HepG2 (cell line): ENCODE data around the gene SNAPC4. TPM values are rescaled to one million over a fixed set of nuclear protein-coding genes. Genes with fewer than 3 reads are reported as not detected.

Experiments used
- ATAC-seq: fragments of 200-7000 bp; cut with Tn5 transposase; 3 replicates; pipeline ENCODE4 v1.9.1; 2020; ENCODE audit warnings: mild to moderate bottlenecking, moderate library complexity
- BruUV-seq: library from RNA; stranded (reverse); fragments of 400-500 nt; replicated peaks from 2 replicates; lab custom pipeline; 2021; lab: Mats Ljungman, UMichigan
- CTCF ChIA-PET: fragments of 300-600 bp; formaldehyde crosslinking; extraction: SDS; loops from one replicate; lab custom pipeline; 2021; ENCODE audit warnings: low total read pairs, inconsistent platforms, low intra/inter-chr PET ratio; lab: Yijun Ruan, JAX
- POLR2A ChIA-PET: fragments of 350-600 bp; sonication (Branson Sonifier 250); formaldehyde crosslinking; loops from one replicate; lab custom pipeline; 2020; ENCODE audit warnings: antibody characterized with exemption, inconsistent platforms; lab: Yijun Ruan, JAX
- DNase-seq: peaks from one replicate; pipeline ENCODE4 v3.0.0-alpha.2; 2015; ENCODE audit warnings: low spot score
- FAIRE-seq: peaks from 3 replicates; lab custom pipeline; 2011; peaks lifted over from hg19 to GRCh38; lab: Jason Lieb, UNC
- H2AFZ ChIP-seq: one replicate; pipeline ENCODE4 v1.6.1; 2011; ENCODE audit warnings: low read length, inconsistent platforms
- H3K27ac ChIP-seq: fragments of 300-600 bp; 3 replicates; pipeline ENCODE4 v1.8.0; 2011; ENCODE audit warnings: mixed run types, mild to moderate bottlenecking, mixed read lengths, low read length, inconsistent platforms; ENCODE audit not compliant: insufficient read depth; ENCODE audit errors: extremely low read length
- H3K27me3 ChIP-seq, 2 experiments: fragments of 200-600 bp in 1 of 2; 2 replicates in 1 of 2; 3 replicates in 1 of 2; pipeline versions ENCODE4 v1.6.0 to v1.8.0; 2011; ENCODE audit warnings: low read length in 2 of 2, mild to moderate bottlenecking in 2 of 2, moderate library complexity in 2 of 2, inconsistent platforms in 1 of 2; ENCODE audit not compliant: insufficient read depth in 2 of 2, control insufficient read depth in 1 of 2
- H3K36me3 ChIP-seq, 2 experiments: fragments of 200-600 bp in 1 of 2; replicated peaks in 1 of 2; 2 replicates in 1 of 2; 3 replicates in 1 of 2; pipeline versions ENCODE4 v1.5.1 to v1.8.0; 2011; ENCODE audit warnings: low read length in 2 of 2, inconsistent platforms in 1 of 2; ENCODE audit not compliant: insufficient read depth in 2 of 2, control insufficient read depth in 1 of 2
- H3K4me1 ChIP-seq: 2 replicates; pipeline ENCODE4 v1.5.1; 2012; ENCODE audit warnings: low read length, inconsistent platforms; ENCODE audit not compliant: insufficient read depth
- H3K4me2 ChIP-seq: 2 replicates; pipeline ENCODE4 v1.6.0; 2011; ENCODE audit warnings: low read depth, low read length, inconsistent platforms
- H3K4me3 ChIP-seq, 3 experiments: fragments of 200-600 bp in 1 of 3; sonication (generic), shearing (Covaris generic) in 1 of 3; replicated peaks in 1 of 3; 2 replicates each; pipeline ENCODE4 v1.5.1; 2011 to 2016; ENCODE audit warnings: low read length in 3 of 3, inconsistent platforms in 2 of 3, low read depth in 2 of 3, mild to moderate bottlenecking in 2 of 3, control low read depth in 1 of 3, mixed read lengths in 1 of 3; ENCODE audit not compliant: insufficient read depth in 1 of 3
- H3K79me2 ChIP-seq: one replicate; pipeline ENCODE4 v1.6.1; 2011; ENCODE audit warnings: low read length, inconsistent platforms; ENCODE audit not compliant: insufficient read depth
- H3K9ac ChIP-seq: 2 replicates; pipeline ENCODE4 v1.6.0; 2011; ENCODE audit warnings: mild to moderate bottlenecking, low read depth, low read length, inconsistent platforms; ENCODE audit not compliant: insufficient read depth
- H3K9me3 ChIP-seq: 2 replicates; pipeline ENCODE4 v1.5.1; 2012; ENCODE audit warnings: mild to moderate bottlenecking, low read length
- H4K20me1 ChIP-seq: 2 replicates; pipeline ENCODE4 v1.6.0; 2011; ENCODE audit warnings: inconsistent platforms, mild to moderate bottlenecking, low read length, moderate library complexity; ENCODE audit not compliant: insufficient read depth
- AGO2 ChIP-seq: fragments of 200-400 bp; formaldehyde crosslinking; optimal IDR thresholded peaks from 2 replicates; pipeline ENCODE3; 2017; ENCODE audit warnings: mild to moderate bottlenecking, low read depth, low read length, moderate library complexity
- GFI1 ChIP-seq: sonication (generic); formaldehyde crosslinking; IDR thresholded peaks from 2 replicates; pipeline ENCODE4 v1.5.0; 2020; ENCODE audit warnings: missing genetic modification reagents, mild to moderate bottlenecking, borderline replicate concordance
- TRIM24 ChIP-seq: sonication (generic); formaldehyde crosslinking; IDR thresholded peaks from 2 replicates; pipeline ENCODE4 v1.8.0; 2022; ENCODE audit warnings: mild to moderate bottlenecking, missing genetic modification reagents
- ZNF44 ChIP-seq: sonication (generic); formaldehyde crosslinking; IDR thresholded peaks from 2 replicates; pipeline ENCODE4 v1.5.1; 2020; ENCODE audit warnings: mild to moderate bottlenecking, missing genetic modification reagents
- WGBS: methylation state at CpG from one replicate; pipeline ENCODE4 v1.1.6; 2017; ENCODE audit warnings: low lambda C conversion rate; 5-methylcytosine and 5-hydroxymethylcytosine counted together
- in situ Hi-C: cut with HindIII; loops from 2 replicates; pipeline ENCODE4 v1.10.0; 2017; ENCODE audit warnings: low pct_unique_long_range_greater_than_20kb; ENCODE audit not compliant: extremely low pct_ligation_motif_present
- intact Hi-C: fragments of 100-400 bp; cut with micrococcal nuclease; formaldehyde crosslinking; loops from one replicate; pipeline ENCODE4 v1.10.0; 2022; ENCODE audit not compliant: unreplicated experiment
- polyA plus RNA-seq, 8 experiments: library from polyadenylated mRNA; depleted of rRNA in 3 of 8; stranded (reverse) in 7 of 8; unstranded in 1 of 8; fragments of >200 nt; fragmentation: Illumina TruSeq in 4 of 8; extraction: Trizol in 4 of 8; gene quantifications; 2 replicates each; pipeline versions ENCODE4 v1.2.1 to v1.2.3, GENCODE V29; 2011 to 2016; ENCODE audit warnings: low read depth in 4 of 8, missing spikeins in 1 of 8, mixed read lengths in 1 of 8; ENCODE audit not compliant: insufficient read depth in 1 of 8
- total RNA-seq, 5 experiments: library from RNA; depleted of rRNA; stranded (reverse); fragments of >200 nt; fragmentation: Illumina TruSeq; extraction: Trizol; gene quantifications; 2 replicates each; pipeline ENCODE4 v1.2.3, GENCODE V29; 2016; ENCODE audit warnings: low read depth in 1 of 5
- TF ChIP-seq, protein P1 (sequence below): sonication (generic); formaldehyde crosslinking; IDR thresholded peaks from 2 replicates; pipeline ENCODE4 v1.5.1; 2020; ENCODE audit warnings: mild to moderate bottlenecking, missing genetic modification reagents
- TF ChIP-seq, protein P2 (sequence below): sonication (generic); formaldehyde crosslinking; IDR thresholded peaks from 2 replicates; pipeline ENCODE4 v1.5.0; 2020; ENCODE audit warnings: missing genetic modification reagents, mild to moderate bottlenecking, borderline replicate concordance

Gene SNAPC4
- total and polyA plus RNA-seq, 2 of the 13 experiments (the other 11 are each of a cell fraction or from before 2014, with no cell fraction given) = 2.0 to 6.0 TPM

DNA sequence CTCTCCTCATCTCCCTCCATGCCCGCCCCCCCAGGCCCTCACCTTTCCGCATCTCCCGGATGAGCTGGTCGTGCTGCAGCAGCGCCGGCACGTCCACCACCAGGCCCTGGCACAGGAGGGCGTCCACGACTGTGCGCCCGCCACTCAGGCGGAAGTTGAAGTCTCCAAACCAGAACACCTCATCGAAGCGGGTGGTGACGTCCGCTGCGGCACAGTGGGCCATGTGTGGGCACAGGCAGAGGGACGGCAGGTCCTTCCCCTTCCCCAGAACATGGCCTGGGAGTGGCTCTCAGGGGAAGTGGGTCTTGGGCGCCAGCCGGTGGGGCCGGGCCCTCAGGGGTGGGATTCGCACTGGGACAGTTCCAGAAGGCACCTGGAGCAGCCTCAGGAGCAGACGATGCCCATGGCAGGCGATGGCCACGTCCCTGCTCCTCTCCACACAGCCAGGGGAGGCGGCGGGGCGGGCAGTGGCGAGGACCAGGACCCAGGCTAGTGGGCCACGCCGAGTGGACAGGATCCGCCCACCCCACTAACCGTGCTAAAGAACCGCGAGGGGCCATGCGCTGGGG, 31.9 kb upstream of the SNAPC4 start:
- H3K27ac ChIP-seq = no peak overlapping the region
- H3K4me3 ChIP-seq = no peak overlapping the region
- BruUV-seq = no TSS peak
- H3K4me2 ChIP-seq = no peak overlapping the region
- peaks cover 5% of the 10 kb centered on the region; the same call in 1 of the 2 replicates for H4K20me1 ChIP-seq
- CTCF ChIA-PET = no interaction called here
- H3K36me3 ChIP-seq = peaks cover 4 to 6% of the 10 kb centered on the region in 2 experiments; a peak in 2 of 5 replicates
- H3K79me2 ChIP-seq = peaks cover 5% of the 10 kb centered on the region
- H3K9me3 ChIP-seq = no peaks in the 10 kb centered on the region
- no peaks in the 10 kb centered on the region for H3K27me3 ChIP-seq
- in situ Hi-C loops = no loop called here
- POLR2A ChIA-PET = no interaction called here
- H3K4me1 ChIP-seq = peaks cover 6% of the 10 kb centered on the region; the same call in 1 of the 2 replicates
- H2AFZ ChIP-seq = no peak overlapping the region
- H3K9ac ChIP-seq = no peak overlapping the region
- ATAC-seq = no peak
- no peak for TF ChIP-seq GFI1 (CRISPR knock-in tag)
- no peak for TF ChIP-seq ZNF44 (CRISPR knock-in tag)
- TF ChIP-seq AGO2 = peak; percentile 12
- TF ChIP-seq, protein P1, sequence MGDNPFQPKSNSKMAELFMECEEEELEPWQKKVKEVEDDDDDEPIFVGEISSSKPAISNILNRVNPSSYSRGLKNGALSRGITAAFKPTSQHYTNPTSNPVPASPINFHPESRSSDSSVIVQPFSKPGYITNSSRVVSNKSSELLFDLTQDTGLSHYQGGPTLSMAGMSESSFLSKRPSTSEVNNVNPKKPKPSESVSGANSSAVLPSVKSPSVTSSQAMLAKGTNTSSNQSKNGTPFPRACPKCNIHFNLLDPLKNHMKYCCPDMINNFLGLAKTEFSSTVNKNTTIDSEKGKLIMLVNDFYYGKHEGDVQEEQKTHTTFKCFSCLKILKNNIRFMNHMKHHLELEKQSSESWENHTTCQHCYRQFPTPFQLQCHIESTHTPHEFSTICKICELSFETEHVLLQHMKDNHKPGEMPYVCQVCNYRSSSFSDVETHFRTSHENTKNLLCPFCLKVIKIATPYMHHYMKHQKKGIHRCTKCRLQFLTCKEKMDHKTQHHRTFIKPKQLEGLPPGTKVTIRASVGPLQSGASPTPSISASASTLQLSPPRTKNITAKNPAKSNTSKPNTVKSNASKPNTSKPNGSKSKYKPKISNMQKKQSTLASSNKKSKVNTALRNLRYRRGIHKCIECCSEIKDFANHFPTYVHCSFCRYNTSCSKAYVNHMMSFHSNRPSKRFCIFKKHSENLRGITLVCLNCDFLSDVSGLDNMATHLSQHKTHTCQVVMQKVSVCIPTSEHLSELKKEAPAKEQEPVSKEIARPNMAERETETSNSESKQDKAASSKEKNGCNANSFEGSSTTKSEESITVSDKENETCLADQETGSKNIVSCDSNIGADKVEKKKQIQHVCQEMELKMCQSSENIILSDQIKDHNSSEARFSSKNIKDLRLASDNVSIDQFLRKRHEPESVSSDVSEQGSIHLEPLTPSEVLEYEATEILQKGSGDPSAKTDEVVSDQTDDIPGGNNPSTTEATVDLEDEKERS (CRISPR knock-in tag) = no peak
- TF ChIP-seq, protein P2, sequence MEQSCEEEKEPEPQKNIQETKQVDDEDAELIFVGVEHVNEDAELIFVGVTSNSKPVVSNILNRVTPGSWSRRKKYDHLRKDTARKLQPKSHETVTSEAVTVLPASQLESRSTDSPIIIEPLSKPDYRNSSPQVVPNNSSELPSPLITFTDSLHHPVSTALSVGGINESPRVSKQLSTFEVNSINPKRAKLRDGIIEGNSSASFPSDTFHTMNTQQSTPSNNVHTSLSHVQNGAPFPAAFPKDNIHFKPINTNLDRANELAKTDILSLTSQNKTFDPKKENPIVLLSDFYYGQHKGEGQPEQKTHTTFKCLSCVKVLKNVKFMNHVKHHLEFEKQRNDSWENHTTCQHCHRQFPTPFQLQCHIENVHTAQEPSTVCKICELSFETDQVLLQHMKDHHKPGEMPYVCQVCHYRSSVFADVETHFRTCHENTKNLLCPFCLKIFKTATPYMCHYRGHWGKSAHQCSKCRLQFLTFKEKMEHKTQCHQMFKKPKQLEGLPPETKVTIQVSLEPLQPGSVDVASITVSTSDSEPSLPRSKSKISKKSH (CRISPR knock-in tag) = no peak
- TF ChIP-seq TRIM24 = no peak
- TF ChIP-seq, all 625 proteins: peak for 1
- DNase-seq = no peak
- intact Hi-C loops = no loop called here
- no peak for FAIRE-seq
- WGBS = 94% methylated on average over 26 of the region's 36 CpGs
